Measurements from ENCODE around the gene STX3. TPM values are rescaled to one million over a fixed set of nuclear protein-coding genes. Genes with fewer than 3 reads are reported as not detected.
"Not testable (repeated sequence)": the region's sequence is repeated elsewhere in the genome, so short reads cannot be mapped to it uniquely, and the experiment has no call there.

Gene STX3
- total and polyA plus RNA-seq, 2 of the 8 experiments (the other 6 are each of a cell fraction or from before 2014, with no cell fraction given), result 50.5 to 56.1 TPM

- not testable (repeated sequence) for H2BK20ac ChIP-seq (ENCODE audit: low read length); H3K14ac ChIP-seq (ENCODE audit: insufficient read length); H3K9ac ChIP-seq (replicated peaks in 1 of 4; ENCODE audit: extremely low read depth in 1 of 4, low read depth in 3 of 4, low read length in 3 of 4); H3K79me1 ChIP-seq (ENCODE audit: low read depth, low read length); H2AK5ac ChIP-seq (ENCODE audit: low read depth, low read length); H3K27me3 ChIP-seq (replicated peaks in 1 of 4; ENCODE audit: control insufficient read depth in 3 of 4, extremely low read depth in 1 of 4, insufficient read depth in 3 of 4, low read length in 3 of 4); FAIRE-seq; H4K20me1 ChIP-seq (replicated peaks in 1 of 2; ENCODE audit: control insufficient read depth in 1 of 2, insufficient read depth in 2 of 2, low read length in 2 of 2); H3K23me2 ChIP-seq (ENCODE audit: low read depth, low read length); H3K23ac ChIP-seq (ENCODE audit: insufficient read length); H2AFZ ChIP-seq (ENCODE audit: low read length); H3K79me2 ChIP-seq (ENCODE audit: control insufficient read depth in 1 of 2, insufficient read depth in 2 of 2, low read length in 2 of 2); H3K36me3 ChIP-seq (ENCODE audit: control insufficient read depth in 2 of 4, insufficient read depth in 4 of 4, low read length in 3 of 4); H3K18ac ChIP-seq (ENCODE audit: extremely low read depth, low read length); H3K9me3 ChIP-seq (ENCODE audit: insufficient read depth in 2 of 2, low read depth in 1 of 2, low read length in 1 of 2); H2BK15ac ChIP-seq (ENCODE audit: low read length); H4K8ac ChIP-seq (ENCODE audit: extremely low read depth, insufficient read depth, low read length); DNase-seq (ENCODE audit: low read depth in 1 of 2, low spot score in 2 of 2)
- H3K56ac ChIP-seq (replicated peaks; ENCODE audit: insufficient read length, low read depth, low read length), result peak overlapping the region; percentile 54
- CTCF ChIA-PET (ENCODE audit: partially characterized antibody), result interaction anchor here (0.6 to 2.9 kb wide), 6 partner anchors 15 to 549 kb away, joined by 3 to 14 read pairs (median 4); partner anchors contain the start of gene STX3
- WGBS, 2 experiments (ENCODE audit: extremely low coverage in 1 of 2, insufficient coverage in 1 of 2, insufficient read length in 1 of 2, insufficient replicate concordance in 2 of 2, low coverage in 1 of 2, low lambda C conversion rate in 2 of 2, missing lambda C conversion rate in 1 of 2), result 55% methylated on average over 1 of the region's 1 CpG; no CpG with 5 or more reads in 1 of the 2 experiments
- H3K4me2 ChIP-seq (ENCODE audit: insufficient read depth in 1 of 2, low read depth in 2 of 2, low read length in 2 of 2), result peak overlapping the region; percentile 61 to 78
- POLR2A ChIA-PET (ENCODE audit: partially characterized antibody), result interaction anchor here (0.6 kb wide), 1 partner anchor 34 kb away, joined by 3 read pairs; no protein-coding TSS in a partner anchor
- peak overlapping the region; percentile 70 for H4K5ac ChIP-seq (ENCODE audit: insufficient read length, low read depth, low read length)
- peak overlapping the region; percentile 82; the same call in 1 of the 2 replicates for H3K27ac ChIP-seq (ENCODE audit: low read depth, low read length)
- H3K4me1 ChIP-seq (replicated peaks in 1 of 4; ENCODE audit: control insufficient read depth in 3 of 4, insufficient read depth in 4 of 4, low read length in 3 of 4), result peaks cover 6 to 13% (median 9%) of the 10 kb centered on the region in 4 experiments; a peak in 6 of 7 replicates
- peak overlapping the region; percentile 96 for H2BK120ac ChIP-seq (replicated peaks; ENCODE audit: low read depth, low read length)
- H3K4ac ChIP-seq (replicated peaks; ENCODE audit: insufficient read length, low read depth, low read length), result peak overlapping the region; percentile 81
- H3K4me3 ChIP-seq (ENCODE audit: extremely low read depth in 1 of 4, insufficient read depth in 2 of 4, low read depth in 3 of 4, low read length in 4 of 4), result peak overlapping the region in 1 of 4 experiments; percentile 63; a peak in 2 of 8 replicates
- peak overlapping the region; percentile 77 for H4K91ac ChIP-seq (replicated peaks; ENCODE audit: insufficient read length, low read length)
- H2BK12ac ChIP-seq (ENCODE audit: low read depth, low read length), result 0 out of 2 replicates have a peak overlapping the region, but pooled peaks have one; percentile 29
- peak overlapping the region; percentile 49; the same call in 1 of the 2 replicates for H2BK5ac ChIP-seq (ENCODE audit: low read depth, low read length)
Measured at GRCh38 chr11:59816434-59816833, 61.3 kb downstream of the STX3 start.

Data from H1 (cell line).